Ovary (tissue), 9 donors: ENCODE measurements around the gene PLTP. TPM values are rescaled to one million over a fixed set of nuclear protein-coding genes. Genes with fewer than 3 reads are reported as not detected.
"Not testable (repeated sequence)": the region's sequence is repeated elsewhere in the genome, so short reads cannot be mapped to it uniquely, and the experiment has no call there.

Experiments used
- DNase-seq, 5 donors: peaks; one replicate each; pipeline ENCODE4 v3.0.0-alpha.2; 2019 to 2020
- H3K27ac ChIP-seq, 2 donors: fragments of 200-600 bp; one replicate each; pipeline versions ENCODE4 v1.5.1 to v1.8.0; 2019 to 2022
- H3K27me3 ChIP-seq: fragments of 200-600 bp; one replicate; pipeline ENCODE4 v1.8.0; 2022
- H3K36me3 ChIP-seq: fragments of 200-600 bp; sonication (generic); one replicate; pipeline ENCODE4 v1.5.1; 2019
- H3K4me1 ChIP-seq: one replicate; pipeline ENCODE4 v1.8.1; 2013; ENCODE audit warnings: mild to moderate bottlenecking, moderate library complexity; ENCODE audit not compliant: insufficient read depth
- H3K4me3 ChIP-seq: fragments of 200-600 bp; sonication (generic); one replicate; pipeline ENCODE4 v1.5.1; 2017
- H3K9me3 ChIP-seq, 2 donors: fragments of 200-600 bp in 1 of 2; sonication (generic) in 1 of 2; one replicate each; pipeline versions ENCODE4 v1.5.1 to v1.8.1; 2013 to 2019; ENCODE audit warnings: mild to moderate bottlenecking in 1 of 2, moderate library complexity in 1 of 2
- CTCF ChIP-seq, 3 donors: fragments of 450-650 bp in 2 of 3; fragments of 200-600 bp in 1 of 3; IDR thresholded peaks; one replicate each; pipeline versions ENCODE4 v1.5.1 to v1.8.0; 2016 to 2022; ENCODE audit warnings: antibody characterized with exemption in 3 of 3, mild to moderate bottlenecking in 1 of 3
- EP300 ChIP-seq: sonication (generic); formaldehyde crosslinking; IDR thresholded peaks from one replicate; pipeline ENCODE4 v1.6.1; 2017; ENCODE audit warnings: antibody characterized with exemption
- POLR2A ChIP-seq: fragments of 450-650 bp; IDR thresholded peaks from one replicate; pipeline ENCODE4 v1.6.1; 2017; ENCODE audit warnings: antibody characterized with exemption, mild to moderate bottlenecking, moderate library complexity
- WGBS, 3 donors: extraction: QIAGEN DNeasy Blood & Tissue Kit in 1 of 3; methylation state at CpG; one replicate each; pipeline versions ENCODE4 v1.1.5 to v1.1.7; 2013 to 2017; 5-methylcytosine and 5-hydroxymethylcytosine counted together
- intact Hi-C, 4 donors: fragments of 100-400 bp; cut with DNase I; formaldehyde crosslinking; loops; one replicate each; pipeline versions ENCODE4 v1.11.0 to v1.15.1; 2022 to 2023
- polyA plus RNA-seq, 2 donors: library from polyadenylated mRNA; stranded (reverse); fragments of 200-250 nt in 1 of 2; fragments of 350-450 nt in 1 of 2; fragmentation: Illumina TruSeq in 1 of 2; extraction: RNeasy Lipid Tissue Mini Kit (QIAGEN cat#74804) in 1 of 2; gene quantifications; one replicate each; pipeline ENCODE4 v1.2.3, GENCODE V29; 2013 to 2014
- total RNA-seq, 7 donors: library from RNA; depleted of rRNA in 2 of 7; stranded (reverse); fragments of >200 nt in 2 of 7; fragmentation: NEBNext Ultra II Directional in 3 of 7; extraction: Animal tissue kit (Norgen Biotek cat#: 25700) in 3 of 7; gene quantifications; one replicate each; pipeline versions ENCODE4 v1.1.0 to v1.2.4, GENCODE V29; 2016 to 2023
- donor health status: DM: no; HTN: no; CAD: no; lungs with moderate emphysema.
- donor health status: DM: no; HTN: no; CAD: no.
- donor health status: Bipolar disorder and iron deficiency.
- donor health status: DM: yes; HTN: yes; CAD: no.
- donor health status: DM: no; HTN: no; CAD: no.
- donor health status: DM: yes; HTN: yes; CAD: no.

PLTP gene
- total and polyA plus RNA-seq, 9 donors = 83.5 to 266 (median 138) TPM

- no peak for TF ChIP-seq POLR2A
- no peak for TF ChIP-seq CTCF (IDR thresholded peaks at IDR 0.05)
- no peak for TF ChIP-seq EP300
- Histone ChIP-seq H3K36me3 (no peaks in the 10 kb centered on the region), H3K4me1 (peaks cover 2% of the 10 kb centered on the region), H3K27me3 (no peaks in the 10 kb centered on the region), H3K9me3 (no peaks in the 10 kb centered on the region), H3K27ac (peak overlapping the region; percentile 99 to 100), H3K4me3 (peak overlapping the region; percentile 67)
- WGBS, 3 donors = 0 to 1% (median 1%) methylated on average over 32 to 34 of the region's 34 CpGs
- intact Hi-C loops = loop anchor here in 2 of 4 donors (1.0 to 5.0 kb wide), 4 partner anchors 37 to 98 kb away; partner anchors contain the start of genes CTSA (in 2 of the 2) and NEURL2 (in 2 of the 2)
- DNase-seq = peak in 4 of 5 donors; percentile 73 to 87 (median 80)
Measured at GRCh38 chr20:45934046-45934585, 22.2 kb upstream of the PLTP start.

GRCh38 chr20:45933266-45934045 is 21.5 kb upstream of the PLTP start:
- 17 to 21% (median 19%) methylated on average over 22 of the region's 22 CpGs for WGBS, 3 donors
- peak; percentile 75 to 85 (median 81) for DNase-seq

GRCh38 chr20:45931680-45932079 is 19.7 kb upstream of the PLTP start:
- H3K27ac ChIP-seq, H3K36me3 ChIP-seq, H3K4me1 ChIP-seq, DNase-seq, H3K9me3 ChIP-seq, H3K27me3 ChIP-seq, H3K4me3 ChIP-seq: not testable (repeated sequence)
- intact Hi-C loops = loop anchor here in 1 of 4 donors (5.0 kb wide), 1 partner anchor 39 kb away; the partner anchor contains the start of genes CTSA and NEURL2
- 89 to 90% (median 90%) methylated on average over 17 of the region's 17 CpGs for WGBS, 3 donors

More at GRCh38 chr20:45933266-45934045, 21.5 kb upstream of the PLTP start:
- peaks cover 2% of the 10 kb centered on the region for H3K4me1 ChIP-seq
- H3K27me3 ChIP-seq = no peaks in the 10 kb centered on the region
- intact Hi-C loops = loop anchor here in 2 of 4 donors (1.0 to 5.0 kb wide), 4 partner anchors 37 to 97 kb away; partner anchors contain the start of genes CTSA (in 2 of the 2) and NEURL2 (in 2 of the 2)
- H3K9me3 ChIP-seq = no peaks in the 10 kb centered on the region
- peak overlapping the region; percentile 99 to 100 for H3K27ac ChIP-seq
- TF ChIP-seq POLR2A (no peak), CTCF (IDR thresholded peaks at IDR 0.05) (peak in 2 of 3 donors; percentile 16 to 29), EP300 (no peak)
- no peaks in the 10 kb centered on the region for H3K36me3 ChIP-seq
- H3K4me3 ChIP-seq = peak overlapping the region; percentile 67

GRCh38 chr20:45927071-45927878 is 15.3 kb upstream of the PLTP start:
- DNase-seq = peak in 2 of 5 donors; percentile 11 to 21
- H3K4me3 ChIP-seq = no peak overlapping the region
- intact Hi-C loops = no loop called here
- H3K4me1 ChIP-seq = peaks cover 13% of the 10 kb centered on the region
- no peaks in the 10 kb centered on the region for H3K9me3 ChIP-seq
- H3K27me3 ChIP-seq = no peaks in the 10 kb centered on the region
- peak overlapping the region in 1 of 2 donors; percentile 91 for H3K27ac ChIP-seq
- H3K36me3 ChIP-seq = no peaks in the 10 kb centered on the region
- 57 to 69% (median 68%) methylated on average over 14 of the region's 14 CpGs for WGBS, 3 donors
- TF ChIP-seq EP300 (no peak), CTCF (IDR thresholded peaks at IDR 0.05) (no peak), POLR2A (no peak)
